HG02973 (cell line): ENCODE data around the gene CNPY1.

Source experiments
- ATAC-seq: cut with Tn5 transposase; IDR thresholded peaks from one replicate; pipeline ENCODE4 v1.9.1; 2021; ENCODE audit warnings: moderate library complexity; ENCODE audit not compliant: unreplicated experiment

The CNPY1 gene

DNA sequence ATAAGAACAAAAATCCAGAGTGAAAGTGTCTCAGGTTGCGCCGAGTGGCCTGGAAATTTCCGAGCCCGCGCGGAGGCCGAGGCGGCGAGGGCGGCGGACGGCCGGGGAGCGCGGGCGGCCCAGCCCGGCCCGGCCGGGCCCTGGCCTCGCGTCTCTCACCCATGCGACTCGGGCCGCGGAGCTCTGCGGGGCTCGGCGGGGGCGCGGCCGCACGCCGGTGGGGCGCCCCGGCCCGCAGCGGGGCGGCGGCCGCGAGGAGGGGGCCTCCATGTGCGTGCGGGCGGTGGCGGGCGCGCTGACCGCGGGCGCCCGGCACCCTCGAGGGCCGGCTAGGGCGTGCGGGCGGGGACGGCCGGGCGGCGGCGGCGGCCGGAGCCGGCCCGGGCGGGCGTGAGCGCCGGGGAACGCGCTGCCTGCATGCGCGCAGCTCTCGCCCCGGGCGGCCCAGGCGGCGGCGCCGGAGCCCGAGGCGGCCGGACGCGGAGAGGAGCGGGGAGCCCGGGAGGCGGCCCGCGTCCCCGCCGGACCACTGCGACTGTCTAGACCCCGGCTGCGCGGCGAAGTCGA is 88.7 kb downstream of the CNPY1 start:
- ATAC-seq, result no peak

DNA sequence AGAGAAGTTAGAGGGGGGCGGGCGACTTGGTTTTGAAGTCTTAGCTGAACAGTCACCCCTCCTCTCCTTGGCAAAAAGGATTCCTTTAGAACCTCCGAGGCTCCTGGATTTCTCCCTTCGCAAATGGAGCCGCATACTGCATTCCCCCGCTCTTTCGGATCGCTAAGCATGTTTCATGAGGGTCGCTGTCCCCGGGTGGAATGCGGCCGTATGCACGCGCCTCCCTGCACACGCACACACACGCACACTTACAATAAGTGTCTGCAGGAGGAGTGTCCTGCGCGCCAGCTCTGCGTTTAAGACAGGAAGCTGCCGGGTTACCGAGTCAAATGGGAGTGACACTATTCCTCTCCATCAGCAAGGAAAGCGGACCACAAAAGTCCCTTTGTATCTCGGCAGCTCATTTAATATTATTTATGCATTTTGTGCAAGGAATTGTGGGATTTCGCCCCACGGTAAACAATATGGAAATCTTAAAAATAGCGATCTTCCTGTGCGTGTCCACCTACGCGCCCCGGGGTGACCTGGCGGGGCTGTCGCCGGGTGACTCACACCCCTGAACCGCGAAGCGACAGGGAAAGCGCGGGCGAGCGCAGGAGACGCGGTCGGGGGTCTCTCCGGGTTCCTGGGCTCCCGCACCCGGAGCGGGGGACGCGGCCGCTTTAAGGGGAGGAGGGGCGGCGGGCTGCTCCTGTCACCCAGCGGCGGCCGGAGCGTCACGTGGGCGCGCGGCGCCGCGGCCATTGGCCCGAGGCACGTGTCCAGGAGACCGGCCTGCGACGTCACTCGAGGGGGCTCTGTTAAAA is 89.4 kb downstream of the CNPY1 start:
- no peak for ATAC-seq

GRCh38 chr7:155455776-155456737 is 90.3 kb downstream of the CNPY1 start:
- ATAC-seq, result no peak

- no peak for ATAC-seq
Observed at GRCh38 chr7:155455132-155455693, 91.1 kb downstream of the CNPY1 start.

GRCh38 chr7:155454183-155455112 is 91.9 kb downstream of the CNPY1 start:
- no peak for ATAC-seq

GRCh38 chr7:155453296-155454182 is 92.8 kb downstream of the CNPY1 start:
- ATAC-seq, result no peak

GRCh38 chr7:155452505-155453295 is 93.7 kb downstream of the CNPY1 start:
- no peak for ATAC-seq

GRCh38 chr7:155451840-155452239 is 94.5 kb downstream of the CNPY1 start:
- no peak for ATAC-seq
